Neural cell (in vitro differentiated cells): ENCODE data around the gene CHST11.

ENCODE experiments used
- CTCF ChIP-seq: fragments of 450-650 bp; IDR thresholded peaks from 2 replicates; pipeline ENCODE4 v1.5.1; 2014; ENCODE audit warnings: antibody characterized with exemption, mild to moderate bottlenecking, moderate library complexity; ENCODE audit not compliant: poor library complexity, severe bottlenecking
- EP300 ChIP-seq: fragments of 450-650 bp; conservative IDR thresholded peaks from 2 replicates; pipeline ENCODE4 v1.6.1; 2014; ENCODE audit warnings: antibody characterized with exemption, mild to moderate bottlenecking, moderate library complexity; ENCODE audit not compliant: poor library complexity, severe bottlenecking
- EZH2 ChIP-seq: fragments of 200-600, 300-800 bp; shearing (Covaris generic), sonication (generic); IDR thresholded peaks from 2 replicates; pipeline ENCODE4 v1.6.1; 2014; ENCODE audit warnings: antibody characterized with exemption, low read length, borderline replicate concordance, mild to moderate bottlenecking; ENCODE audit not compliant: insufficient read depth, poor library complexity, severe bottlenecking
- MXI1 ChIP-seq: fragments of 450-650 bp; conservative IDR thresholded peaks from 2 replicates; pipeline ENCODE4 v1.6.1; 2014; ENCODE audit warnings: antibody characterized with exemption, mild to moderate bottlenecking; ENCODE audit not compliant: poor library complexity, severe bottlenecking
- POLR2AphosphoS5 ChIP-seq: IDR thresholded peaks from 2 replicates; pipeline ENCODE4 v1.6.1; 2012
- RAD21 ChIP-seq: fragments of 450-650 bp; conservative IDR thresholded peaks from 2 replicates; pipeline ENCODE4 v1.6.1; 2014; ENCODE audit warnings: antibody characterized with exemption, mild to moderate bottlenecking, moderate library complexity
- SMC3 ChIP-seq: fragments of 450-650 bp; conservative IDR thresholded peaks from 2 replicates; pipeline ENCODE4 v1.6.1; 2014; ENCODE audit warnings: antibody characterized with exemption, mild to moderate bottlenecking, moderate library complexity; ENCODE audit not compliant: poor library complexity
- TAF1 ChIP-seq: IDR thresholded peaks from 2 replicates; pipeline ENCODE4 v1.6.1; 2012; ENCODE audit warnings: low read depth
- TF ChIP-seq, protein P1 (sequence below): IDR thresholded peaks from 2 replicates; pipeline ENCODE4 v1.6.1; 2012; ENCODE audit warnings: borderline replicate concordance

DNA sequence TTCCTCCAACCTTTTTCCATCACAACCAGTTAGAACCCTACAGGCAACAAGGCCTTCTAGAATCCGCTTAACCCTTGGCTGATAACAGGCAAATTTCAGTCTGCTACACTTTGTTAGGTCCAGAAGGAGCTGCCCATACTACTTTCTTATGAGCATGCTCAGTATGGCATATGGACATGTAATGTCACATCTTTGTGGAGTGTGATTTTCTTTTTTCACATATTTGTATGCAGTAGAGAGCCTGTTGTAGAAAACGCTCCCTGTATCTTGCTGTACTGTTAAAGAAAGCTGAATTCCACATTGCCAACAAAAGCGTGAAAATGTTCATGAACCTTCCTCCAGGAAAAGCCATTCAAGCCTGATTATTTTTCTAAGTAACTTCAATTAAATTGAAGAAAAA is 304.9 kb downstream of the CHST11 start:
- no peak for TF ChIP-seq EP300
- TF ChIP-seq SMC3 = no peak
- no peak for TF ChIP-seq CTCF
- no peak for TF ChIP-seq TAF1
- no peak for TF ChIP-seq EZH2
- no peak for TF ChIP-seq POLR2AphosphoS5
- no peak for TF ChIP-seq RAD21
- TF ChIP-seq, protein P1, sequence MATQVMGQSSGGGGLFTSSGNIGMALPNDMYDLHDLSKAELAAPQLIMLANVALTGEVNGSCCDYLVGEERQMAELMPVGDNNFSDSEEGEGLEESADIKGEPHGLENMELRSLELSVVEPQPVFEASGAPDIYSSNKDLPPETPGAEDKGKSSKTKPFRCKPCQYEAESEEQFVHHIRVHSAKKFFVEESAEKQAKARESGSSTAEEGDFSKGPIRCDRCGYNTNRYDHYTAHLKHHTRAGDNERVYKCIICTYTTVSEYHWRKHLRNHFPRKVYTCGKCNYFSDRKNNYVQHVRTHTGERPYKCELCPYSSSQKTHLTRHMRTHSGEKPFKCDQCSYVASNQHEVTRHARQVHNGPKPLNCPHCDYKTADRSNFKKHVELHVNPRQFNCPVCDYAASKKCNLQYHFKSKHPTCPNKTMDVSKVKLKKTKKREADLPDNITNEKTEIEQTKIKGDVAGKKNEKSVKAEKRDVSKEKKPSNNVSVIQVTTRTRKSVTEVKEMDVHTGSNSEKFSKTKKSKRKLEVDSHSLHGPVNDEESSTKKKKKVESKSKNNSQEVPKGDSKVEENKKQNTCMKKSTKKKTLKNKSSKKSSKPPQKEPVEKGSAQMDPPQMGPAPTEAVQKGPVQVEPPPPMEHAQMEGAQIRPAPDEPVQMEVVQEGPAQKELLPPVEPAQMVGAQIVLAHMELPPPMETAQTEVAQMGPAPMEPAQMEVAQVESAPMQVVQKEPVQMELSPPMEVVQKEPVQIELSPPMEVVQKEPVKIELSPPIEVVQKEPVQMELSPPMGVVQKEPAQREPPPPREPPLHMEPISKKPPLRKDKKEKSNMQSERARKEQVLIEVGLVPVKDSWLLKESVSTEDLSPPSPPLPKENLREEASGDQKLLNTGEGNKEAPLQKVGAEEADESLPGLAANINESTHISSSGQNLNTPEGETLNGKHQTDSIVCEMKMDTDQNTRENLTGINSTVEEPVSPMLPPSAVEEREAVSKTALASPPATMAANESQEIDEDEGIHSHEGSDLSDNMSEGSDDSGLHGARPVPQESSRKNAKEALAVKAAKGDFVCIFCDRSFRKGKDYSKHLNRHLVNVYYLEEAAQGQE = no peak
- no peak for TF ChIP-seq MXI1
